Neural progenitor cell (in vitro differentiated cells): Measurements from ENCODE around the gene VANGL2. TPM values are rescaled to one million over a fixed set of nuclear protein-coding genes. Genes with fewer than 3 reads are reported as not detected.

Experiments
- DNase-seq: peaks from one replicate; pipeline ENCODE4 v3.0.0-alpha.2; 2016; ENCODE audit warnings: low spot score
- H2AFZ ChIP-seq: fragments of 200-600 bp; sonication (generic); replicated peaks from 2 replicates; pipeline ENCODE4 v1.6.1; 2016; ENCODE audit warnings: antibody characterized with exemption
- H3F3A ChIP-seq: fragments of 200-600 bp; sonication (generic); 2 replicates; pipeline ENCODE4 v1.6.1; 2016; ENCODE audit warnings: antibody characterized with exemption, low read depth
- H3K27ac ChIP-seq: fragments of 200-600 bp; sonication (generic); 2 replicates; pipeline ENCODE4 v1.5.1; 2016; ENCODE audit warnings: mild to moderate bottlenecking
- H3K27me3 ChIP-seq: fragments of 200-600 bp; sonication (generic); 2 replicates; pipeline ENCODE4 v1.6.1; 2016; ENCODE audit warnings: mild to moderate bottlenecking, moderate library complexity
- H3K36me3 ChIP-seq: fragments of 200-600 bp; sonication (generic); 2 replicates; pipeline ENCODE4 v1.5.1; 2016
- H3K4me1 ChIP-seq: fragments of 200-600 bp; sonication (generic); 2 replicates; pipeline ENCODE4 v1.6.1; 2016; ENCODE audit warnings: mixed run types
- H3K4me2 ChIP-seq: fragments of 200-600 bp; sonication (generic); 2 replicates; pipeline ENCODE4 v1.6.1; 2016
- H3K4me3 ChIP-seq: fragments of 200-600 bp; sonication (generic); 2 replicates; pipeline ENCODE4 v1.5.1; 2016
- H3K79me2 ChIP-seq: fragments of 200-600 bp; sonication (generic); 2 replicates; pipeline ENCODE4 v1.6.1; 2016; ENCODE audit warnings: low read depth
- H3K9ac ChIP-seq: fragments of 200-600 bp; sonication (generic); 2 replicates; pipeline ENCODE4 v1.6.1; 2016
- H3K9me3 ChIP-seq: fragments of 200-600 bp; sonication (generic); 2 replicates; pipeline ENCODE4 v1.5.1; 2016; ENCODE audit warnings: low read depth
- H4K20me1 ChIP-seq: fragments of 200-600 bp; sonication (generic); 2 replicates; pipeline ENCODE4 v1.6.1; 2016; ENCODE audit warnings: low read depth
- H3K27ac Mint-ChIP-seq: 3 replicates; pipeline ENCODE4 v1.8.0; 2021; ENCODE audit warnings: mixed read lengths
- H3K27me3 Mint-ChIP-seq: 2 replicates; pipeline ENCODE4 v1.8.0; 2022; ENCODE audit warnings: low read depth, mild to moderate bottlenecking, inconsistent platforms, moderate library complexity, mixed read lengths; ENCODE audit not compliant: insufficient read depth
- H3K36me3 Mint-ChIP-seq: 3 replicates; pipeline ENCODE4 v1.8.0; 2021; ENCODE audit warnings: mixed read lengths
- H3K4me1 Mint-ChIP-seq: 3 replicates; pipeline ENCODE4 v1.8.0; 2021; ENCODE audit warnings: mixed read lengths
- H3K4me3 Mint-ChIP-seq: 3 replicates; pipeline ENCODE4 v1.8.0; 2021; ENCODE audit warnings: mild to moderate bottlenecking, moderate library complexity, mixed read lengths
- H3K9me3 Mint-ChIP-seq: 3 replicates; pipeline ENCODE4 v1.8.0; 2020; ENCODE audit warnings: mixed read lengths
- CTCF ChIP-seq: fragments of 200-600 bp; sonication (generic); IDR thresholded peaks from 2 replicates; pipeline ENCODE4 v1.5.1; 2017; ENCODE audit warnings: antibody characterized with exemption, mild to moderate bottlenecking
- EZH2 ChIP-seq: fragments of 200-600 bp; sonication (generic); IDR thresholded peaks from 2 replicates; pipeline ENCODE4 v1.6.1; 2017; ENCODE audit warnings: antibody characterized with exemption, mild to moderate bottlenecking, moderate library complexity
- EZH2phosphoT487 ChIP-seq: fragments of 200-600 bp; sonication (generic); IDR thresholded peaks from 2 replicates; pipeline ENCODE4 v1.6.1; 2017; ENCODE audit warnings: antibody characterized with exemption
- total RNA-seq: library from RNA; depleted of rRNA; stranded (reverse); fragments of >200 nt; gene quantifications from 2 replicates; pipeline ENCODE4 v1.2.3, GENCODE V29; 2015; ENCODE audit warnings: low replicate concordance

The VANGL2 gene
- total RNA-seq, 1 donor from 2014 or later: 23.0 TPM

DNA sequence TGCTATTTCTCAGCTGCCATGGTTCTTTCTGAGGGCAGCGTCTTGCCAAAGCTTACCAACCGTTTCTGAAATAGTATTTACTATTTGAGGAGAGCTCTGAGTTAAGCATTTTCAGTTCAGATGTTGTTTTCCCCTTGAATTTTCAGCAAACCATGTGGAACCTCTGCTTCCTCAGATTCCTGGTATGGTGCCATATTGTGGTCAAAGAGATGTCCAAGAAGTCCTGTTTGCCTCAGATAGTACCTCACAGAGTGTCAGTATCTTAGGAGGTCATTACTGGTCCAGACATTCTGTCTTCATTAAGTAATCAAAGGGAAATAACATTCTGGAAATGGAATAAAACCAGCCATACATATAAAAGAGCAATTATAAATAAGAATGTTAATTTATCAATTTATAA is 36.6 kb downstream of the VANGL2 start:
- Histone ChIP-seq H4K20me1 (no peaks in the 10 kb centered on the region), H3K9ac (no peak overlapping the region), H3K4me1 (no peaks in the 10 kb centered on the region), H3K79me2 (no peaks in the 10 kb centered on the region), H3K4me2 (no peak overlapping the region), H3K27ac (no peak overlapping the region), H3K4me3 (no peak overlapping the region), H3K27me3 (no peaks in the 10 kb centered on the region), H3F3A (no peaks in the 10 kb centered on the region), H3K36me3 (no peaks in the 10 kb centered on the region), H3K9me3 (no peaks in the 10 kb centered on the region), H2AFZ (no peak overlapping the region)
- no peak for DNase-seq
- no peaks in the 10 kb centered on the region for H3K4me1 Mint-ChIP-seq
- H3K36me3 Mint-ChIP-seq: peaks cover 2% of the 10 kb centered on the region
- H3K9me3 Mint-ChIP-seq: no peaks in the 10 kb centered on the region
- no peak overlapping the region for H3K4me3 Mint-ChIP-seq
- H3K27me3 Mint-ChIP-seq: no peaks in the 10 kb centered on the region
- no peak overlapping the region for H3K27ac Mint-ChIP-seq
- no peak for TF ChIP-seq EZH2
- no peak for TF ChIP-seq CTCF
- TF ChIP-seq EZH2phosphoT487: no peak

DNA sequence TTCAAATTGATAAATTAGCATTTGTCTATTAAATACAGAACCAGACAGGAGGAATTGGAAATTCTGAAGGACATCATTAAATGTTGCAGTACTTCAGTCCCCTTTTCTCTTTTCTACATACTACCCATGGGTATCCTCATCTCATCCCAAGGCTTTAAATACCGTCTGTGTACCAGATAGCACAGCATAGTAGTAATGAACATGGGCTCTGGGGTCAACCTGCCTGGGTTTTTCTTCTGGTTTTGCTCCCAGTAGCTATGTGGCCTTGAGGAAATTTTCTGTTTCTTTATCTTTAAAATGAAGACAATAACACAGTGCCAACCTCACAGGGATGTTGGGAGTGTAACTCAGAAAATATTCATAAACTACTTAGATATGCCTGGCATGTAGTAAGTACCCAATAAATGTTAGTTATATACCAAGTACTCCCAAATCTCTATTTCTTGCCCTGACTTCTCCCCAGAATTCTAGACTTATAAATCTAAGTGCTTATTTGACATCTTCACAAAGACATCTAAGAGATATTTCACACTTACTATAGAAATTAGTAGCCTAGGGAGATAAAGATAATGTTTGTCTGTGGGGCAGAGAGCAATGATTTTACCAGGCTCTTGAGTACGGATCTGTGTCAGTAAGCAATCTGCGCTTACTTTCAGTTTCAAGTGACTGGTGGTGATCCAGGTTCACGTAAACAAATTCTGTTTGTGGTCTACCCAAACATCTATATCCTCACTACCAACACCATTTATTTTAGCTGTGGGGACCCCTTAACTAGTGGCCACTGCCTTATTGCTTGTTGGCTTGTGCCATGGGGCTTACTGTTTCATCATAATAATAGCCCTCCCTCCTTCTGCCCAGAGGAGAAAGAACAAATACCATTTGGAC is 37.3 kb downstream of the VANGL2 start:
- TF ChIP-seq CTCF (no peak), EZH2 (no peak), EZH2phosphoT487 (no peak)
- Histone ChIP-seq H3K27me3 (no peaks in the 10 kb centered on the region), H3K4me1 (no peaks in the 10 kb centered on the region), H3K36me3 (no peaks in the 10 kb centered on the region), H3K27ac (no peak overlapping the region), H3K4me2 (no peak overlapping the region), H4K20me1 (no peaks in the 10 kb centered on the region), H3F3A (no peaks in the 10 kb centered on the region), H3K4me3 (no peak overlapping the region), H3K9me3 (no peaks in the 10 kb centered on the region), H2AFZ (no peak overlapping the region), H3K9ac (no peak overlapping the region), H3K79me2 (no peaks in the 10 kb centered on the region)
- H3K27ac Mint-ChIP-seq: no peak overlapping the region
- no peak overlapping the region for H3K4me3 Mint-ChIP-seq
- H3K4me1 Mint-ChIP-seq: no peaks in the 10 kb centered on the region
- H3K9me3 Mint-ChIP-seq: no peaks in the 10 kb centered on the region
- no peaks in the 10 kb centered on the region for H3K27me3 Mint-ChIP-seq
- H3K36me3 Mint-ChIP-seq: peaks cover under 1% of the 10 kb centered on the region
- DNase-seq: no peak

DNA sequence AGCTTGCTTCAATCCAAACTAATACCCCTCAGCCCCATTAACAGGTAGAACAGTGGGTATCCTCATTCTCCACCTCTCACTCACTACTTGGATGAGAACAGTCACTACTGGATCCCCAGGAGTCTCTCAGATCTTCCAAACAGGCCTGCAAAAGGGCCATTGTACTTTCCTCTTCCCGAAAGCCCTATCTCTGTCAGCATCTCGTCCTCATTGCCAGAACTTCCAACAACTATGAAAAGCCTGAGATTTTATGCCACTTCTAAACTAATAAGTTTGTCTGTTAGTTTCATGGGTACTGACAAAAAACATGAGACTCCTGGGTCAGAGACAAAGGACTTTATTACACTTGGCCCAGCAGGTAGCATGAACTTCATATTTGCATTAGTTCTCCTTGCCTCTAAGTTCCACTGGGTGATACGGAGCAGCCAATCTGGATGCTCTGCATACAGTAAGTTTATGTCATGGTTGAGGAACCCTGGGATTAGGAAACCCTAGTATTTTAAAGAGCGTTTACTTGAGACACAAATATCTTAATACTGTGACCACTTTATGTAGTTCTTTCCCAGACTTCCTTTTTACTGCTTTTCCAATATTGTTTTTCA is 38.1 kb downstream of the VANGL2 start:
- Histone ChIP-seq H3K9me3 (no peaks in the 10 kb centered on the region), H3K9ac (no peak overlapping the region), H3K4me1 (no peaks in the 10 kb centered on the region), H3K4me2 (no peak overlapping the region), H2AFZ (no peak overlapping the region), H3K4me3 (no peak overlapping the region), H3F3A (no peaks in the 10 kb centered on the region), H3K36me3 (no peaks in the 10 kb centered on the region), H3K27ac (no peak overlapping the region), H3K79me2 (no peaks in the 10 kb centered on the region), H3K27me3 (no peaks in the 10 kb centered on the region), H4K20me1 (no peaks in the 10 kb centered on the region)
- no peak overlapping the region for H3K4me3 Mint-ChIP-seq
- DNase-seq: no peak
- no peaks in the 10 kb centered on the region for H3K27me3 Mint-ChIP-seq
- H3K36me3 Mint-ChIP-seq: no peaks in the 10 kb centered on the region
- H3K27ac Mint-ChIP-seq: no peak overlapping the region
- no peaks in the 10 kb centered on the region for H3K9me3 Mint-ChIP-seq
- TF ChIP-seq CTCF (no peak), EZH2phosphoT487 (no peak), EZH2 (no peak)
- no peaks in the 10 kb centered on the region for H3K4me1 Mint-ChIP-seq
